K562 (cell line): Measurements from ENCODE around the gene THEM4. TPM values are rescaled to one million over a fixed set of nuclear protein-coding genes. Genes with fewer than 3 reads are reported as not detected.

Source experiments
- ATAC-seq: fragments of 200-7000 bp; cut with Tn5 transposase; 3 replicates; pipeline ENCODE4 v1.9.1; 2020; ENCODE audit warnings: moderate library complexity
- BruUV-seq: library from RNA; stranded (reverse); fragments of 400-500 nt; replicated peaks from 2 replicates; lab custom pipeline; 2021; lab: Mats Ljungman, UMichigan
- CTCF ChIA-PET: fragments of 300-600 bp; formaldehyde crosslinking; extraction: SDS; loops from one replicate; lab custom pipeline; 2021; ENCODE audit warnings: low intra/inter-chr PET ratio; lab: Yijun Ruan, JAX
- POLR2A ChIA-PET: fragments of 300-600, 350-650 bp; sonication (Branson Sonifier 250); formaldehyde crosslinking; extraction: SDS; loops from one replicate; lab custom pipeline; 2021; ENCODE audit warnings: antibody characterized with exemption, inconsistent platforms; lab: Yijun Ruan, JAX
- DNase-seq, 4 experiments: peaks; one replicate each; pipeline versions ENCODE4 v3.0.0 to v3.0.0-alpha.2; 2011 to 2018; ENCODE audit warnings: low spot score in 3 of 4, mixed read lengths in 3 of 4; ENCODE audit errors: extremely low read depth in 1 of 4
- FAIRE-seq: peaks from 2 replicates; lab custom pipeline; 2011; peaks lifted over from hg19 to GRCh38; lab: Jason Lieb, UNC
- H2AFZ ChIP-seq: 2 replicates; pipeline ENCODE4 v1.6.0; 2011; ENCODE audit warnings: low read depth, low read length, control low read depth, inconsistent platforms
- H3K27ac ChIP-seq: fragments of 200-600 bp; 3 replicates; pipeline ENCODE4 v1.8.0; 2011; ENCODE audit warnings: low read depth, mild to moderate bottlenecking, control low read depth, inconsistent platforms, low read length, moderate library complexity, mixed read lengths; ENCODE audit errors: extremely low read depth
- H3K27me3 ChIP-seq, 2 experiments: fragments of 300-600 bp in 1 of 2; 2 replicates in 1 of 2; 3 replicates in 1 of 2; pipeline versions ENCODE4 v1.6.0 to v1.8.0; 2011; ENCODE audit warnings: inconsistent platforms in 2 of 2, low read length in 2 of 2, mild to moderate bottlenecking in 1 of 2, mixed read lengths in 1 of 2, moderate library complexity in 1 of 2; ENCODE audit not compliant: control insufficient read depth in 2 of 2, insufficient read depth in 2 of 2
- H3K36me3 ChIP-seq: fragments of 300-600 bp; 3 replicates; pipeline ENCODE4 v1.8.0; 2011; ENCODE audit warnings: mild to moderate bottlenecking, low read length, inconsistent platforms; ENCODE audit not compliant: control insufficient read depth, insufficient read depth
- H3K4me1 ChIP-seq, 2 experiments: fragments of 200-600 bp in 1 of 2; replicated peaks in 1 of 2; 2 replicates in 1 of 2; 3 replicates in 1 of 2; pipeline versions ENCODE4 v1.5.1 to v1.8.0; 2011; ENCODE audit warnings: inconsistent platforms in 2 of 2, low read length in 2 of 2, mild to moderate bottlenecking in 1 of 2, mixed read lengths in 1 of 2, moderate library complexity in 1 of 2; ENCODE audit not compliant: control insufficient read depth in 2 of 2, insufficient read depth in 2 of 2
- H3K4me2 ChIP-seq: 2 replicates; pipeline ENCODE4 v1.6.1; 2011; ENCODE audit warnings: low read length, control low read depth, inconsistent platforms, mixed read lengths; ENCODE audit not compliant: insufficient read depth
- H3K4me3 ChIP-seq: fragments of 200-600 bp; sonication (generic), shearing (Covaris generic); 2 replicates; pipeline ENCODE4 v1.5.1; 2016; ENCODE audit warnings: control low read depth, inconsistent platforms
- H3K79me2 ChIP-seq: fragments of 200-600 bp; 3 replicates; pipeline ENCODE4 v1.8.0; 2011; ENCODE audit warnings: low read length, inconsistent platforms; ENCODE audit not compliant: control insufficient read depth, insufficient read depth
- H3K9ac ChIP-seq, 2 experiments: 2 replicates each; pipeline versions ENCODE4 v1.6.0 to v1.6.1; 2011; ENCODE audit warnings: low read depth in 2 of 2, low read length in 2 of 2, control low read depth in 1 of 2, inconsistent platforms in 1 of 2, mild to moderate bottlenecking in 1 of 2, mixed read lengths in 1 of 2; ENCODE audit not compliant: insufficient read depth in 1 of 2
- H3K9me1 ChIP-seq: one replicate; pipeline ENCODE4 v1.6.0; 2011; ENCODE audit warnings: inconsistent platforms, mild to moderate bottlenecking, low read length, moderate library complexity; ENCODE audit not compliant: control insufficient read depth, insufficient read depth
- H3K9me3 ChIP-seq: replicated peaks from 2 replicates; pipeline ENCODE4 v1.5.1; 2011; ENCODE audit warnings: low read depth, low read length, inconsistent platforms; ENCODE audit not compliant: control insufficient read depth, insufficient read depth
- H4K20me1 ChIP-seq: replicated peaks from 2 replicates; pipeline ENCODE4 v1.6.1; 2011; ENCODE audit warnings: low read length, inconsistent platforms, mixed read lengths; ENCODE audit not compliant: control insufficient read depth, insufficient read depth
- BRD9 ChIP-seq: fragments of 450-650 bp; IDR thresholded peaks from 2 replicates; pipeline ENCODE4 v1.6.1; 2018; ENCODE audit warnings: low read depth; ENCODE audit not compliant: partially characterized antibody
- GTF3C2 ChIP-seq: IDR thresholded peaks from 3 replicates; pipeline ENCODE4 v1.6.1; 2011; ENCODE audit warnings: borderline replicate concordance, mild to moderate bottlenecking, moderate library complexity; ENCODE audit not compliant: insufficient read length; ENCODE audit errors: extremely low read depth
- KDM4B ChIP-seq, 2 experiments: fragments of 450-650 bp in 1 of 2; sonication (generic) in 1 of 2; IDR thresholded peaks; 2 replicates each; pipeline ENCODE4 v1.6.1; 2016 to 2017; ENCODE audit warnings: borderline replicate concordance in 2 of 2, antibody characterized with exemption in 1 of 2, low read depth in 1 of 2, mild to moderate bottlenecking in 1 of 2
- MAFF ChIP-seq: IDR thresholded peaks from 2 replicates; pipeline ENCODE4 v1.6.1; 2012; ENCODE audit warnings: low read length, improper control_type of control experiment
- STAT6 ChIP-seq: sonication (generic); formaldehyde crosslinking; IDR thresholded peaks from 2 replicates; pipeline ENCODE4 v1.8.1; 2023; ENCODE audit warnings: mild to moderate bottlenecking, missing genetic modification reagents
- TEAD4 ChIP-seq, 2 experiments: sonication (generic) in 1 of 2; formaldehyde crosslinking in 1 of 2; IDR thresholded peaks; 2 replicates each; pipeline versions ENCODE4 v1.6.1 to v1.8.0; 2012 to 2022; ENCODE audit warnings: borderline replicate concordance in 1 of 2, inconsistent platforms in 1 of 2, low read length in 1 of 2, mild to moderate bottlenecking in 1 of 2, missing genetic modification reagents in 1 of 2
- ZNF449 ChIP-seq: fragments of 250-450 bp; sonication (Bioruptor Pico); IDR thresholded peaks from 2 replicates; pipeline ENCODE4 v1.8.0; 2022; ENCODE audit warnings: moderate library complexity, mild to moderate bottlenecking, inconsistent platforms
- WGBS: fragments of 100-300 bp; shearing (Covaris generic); methylation state at CpG from one replicate; pipeline ENCODE4 v1.1.6; 2016; ENCODE audit warnings: low coverage, mixed read lengths; ENCODE audit not compliant: insufficient coverage; ENCODE audit errors: missing lambda C conversion rate; 5-methylcytosine and 5-hydroxymethylcytosine counted together
- in situ Hi-C: fragments of 300-500 bp; cut with MboI; formaldehyde crosslinking; loops from 4 replicates; pipeline ENCODE4 v1.15.0; 2018; ENCODE audit warnings: inconsistent platforms, mixed read lengths
- intact Hi-C: fragments of 100-400 bp; cut with micrococcal nuclease; formaldehyde crosslinking; loops from 2 replicates; pipeline ENCODE4 v1.14.2; 2022
- polyA plus RNA-seq, 8 experiments: library from polyadenylated mRNA; depleted of rRNA in 4 of 8; stranded (reverse) in 5 of 8; unstranded in 3 of 8; fragments of >200 nt; fragmentation: Nextera tagmentation in 2 of 8; fragmentation: Illumina TruSeq in 1 of 8; extraction: Ambion mirVana in 2 of 8; extraction: Trizol in 1 of 8; gene quantifications; 2 replicates each; pipeline versions ENCODE4 v1.2.1 to v1.2.3, GENCODE V29; 2011 to 2014; ENCODE audit warnings: inconsistent platforms in 1 of 8, missing spikeins in 1 of 8
- total RNA-seq, 7 experiments: library from RNA; depleted of rRNA in 6 of 7; stranded (reverse); fragments of >200 nt in 6 of 7; fragmentation: Illumina TruSeq in 2 of 7; extraction: Trizol in 2 of 7; gene quantifications; 2 replicates each; pipeline versions ENCODE4 v1.2.1 to v1.2.3, GENCODE V29; 2011 to 2021; ENCODE audit warnings: low replicate concordance in 1 of 7

Gene THEM4
- total and polyA plus RNA-seq, 9 of the 15 experiments (the other 6 are each of a cell fraction or from before 2014, with no cell fraction given) = 8.6 to 71.9 (median 35.3) TPM

- no peak overlapping the region for H3K9ac ChIP-seq
- H3K36me3 ChIP-seq = no peaks in the 10 kb centered on the region
- no peak for DNase-seq
- intact Hi-C loops = no loop called here
- 57% methylated on average over 18 of the region's 18 CpGs for WGBS
- in situ Hi-C loops = no loop called here
- TF ChIP-seq TEAD4 (IDR thresholded peaks at IDR 0.05; ENCODE audit: low read length) (no peak), TEAD4 (CRISPR knock-in tag; IDR thresholded peaks at IDR 0.05; ENCODE audit: borderline replicate concordance) (no peak), BRD9 (no peak), ZNF449 (CRISPR knock-in tag) (no peak), KDM4B (IDR thresholded peaks at IDR 0.05; ENCODE audit: borderline replicate concordance in 2 of 2, low read depth in 1 of 2) (no peak), STAT6 (CRISPR knock-in tag) (no peak), GTF3C2 (no peak), MAFF (no peak)
- TF ChIP-seq, all 486 proteins: peak for 0
- H3K4me3 ChIP-seq = no peak overlapping the region
- no peak overlapping the region for H2AFZ ChIP-seq
- CTCF ChIA-PET = no interaction called here
- no peak overlapping the region for H3K27ac ChIP-seq
- BruUV-seq = no TSS peak
- H3K9me3 ChIP-seq = no peaks in the 10 kb centered on the region
- FAIRE-seq = no peak
- H3K4me2 ChIP-seq = no peak overlapping the region
- no peaks in the 10 kb centered on the region; a peak in 1 of 5 replicates for H3K27me3 ChIP-seq
- no peaks in the 10 kb centered on the region for H4K20me1 ChIP-seq
- POLR2A ChIA-PET = interaction anchor here (0.5 to 1.4 kb wide), 5 partner anchors 54 to 1479 kb away, joined by 3 to 6 read pairs (median 3); no protein-coding TSS in a partner anchor
- H3K79me2 ChIP-seq = no peaks in the 10 kb centered on the region
- H3K9me1 ChIP-seq = no peaks in the 10 kb centered on the region
- H3K4me1 ChIP-seq = peaks cover 6 to 20% of the 10 kb centered on the region in 2 experiments; a peak in 4 of 5 replicates
- ATAC-seq = no peak
Observed at GRCh38 chr1:151949371-151950193, 40.3 kb upstream of the THEM4 start.
